Measurements from ENCODE around the gene GRIP1.

GRIP1 gene

DNA sequence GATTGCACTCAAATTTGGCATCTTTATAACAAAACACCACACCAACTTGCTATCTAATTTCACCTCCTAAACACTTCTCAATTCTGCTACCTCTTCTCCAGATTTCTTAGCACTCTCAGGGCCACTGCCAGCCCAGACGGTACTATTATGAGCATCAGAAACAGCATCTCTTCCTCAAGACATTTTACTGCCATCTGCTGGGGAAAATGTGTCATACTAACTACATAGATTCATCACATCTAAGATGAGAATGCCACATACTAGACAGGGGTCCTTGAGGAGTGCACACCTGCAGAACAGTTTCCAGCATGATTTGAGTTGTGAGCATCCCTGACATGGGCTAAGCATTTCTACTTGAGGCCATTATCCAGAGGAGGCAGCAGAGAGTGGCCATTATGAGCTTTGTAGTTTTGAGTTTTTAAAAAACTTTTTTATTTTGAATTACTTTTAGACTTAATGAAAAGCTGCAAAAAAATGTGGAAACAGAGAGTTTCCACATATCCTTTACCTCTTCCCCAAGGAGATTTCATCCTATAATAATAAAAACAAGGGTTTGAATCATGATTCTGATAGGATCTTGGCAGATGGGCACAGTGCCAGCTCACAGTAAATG lies 15.1 kb upstream of the GRIP1 start:
- DNase-seq, result peak; percentile 65

DNA sequence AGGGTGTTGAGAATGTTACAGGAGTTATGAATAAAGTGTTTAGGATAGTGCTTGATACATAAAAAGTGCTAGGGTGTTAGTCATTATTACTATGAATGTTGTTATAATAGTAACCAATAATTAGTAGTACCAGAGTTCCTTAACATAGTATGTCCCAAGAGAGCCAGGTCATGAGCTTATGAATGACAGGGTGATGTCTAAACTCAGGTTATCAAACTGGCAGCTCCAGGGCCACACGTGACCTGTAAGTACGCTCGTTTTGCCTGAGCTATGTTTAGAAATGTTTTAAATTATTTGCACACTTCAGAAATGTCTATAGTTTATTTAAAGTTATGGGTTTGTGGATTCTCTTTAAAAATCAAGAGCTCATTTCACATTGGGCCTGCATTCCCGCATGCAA lies 14.1 kb upstream of the GRIP1 start:
- DNase-seq, result no peak

DNA sequence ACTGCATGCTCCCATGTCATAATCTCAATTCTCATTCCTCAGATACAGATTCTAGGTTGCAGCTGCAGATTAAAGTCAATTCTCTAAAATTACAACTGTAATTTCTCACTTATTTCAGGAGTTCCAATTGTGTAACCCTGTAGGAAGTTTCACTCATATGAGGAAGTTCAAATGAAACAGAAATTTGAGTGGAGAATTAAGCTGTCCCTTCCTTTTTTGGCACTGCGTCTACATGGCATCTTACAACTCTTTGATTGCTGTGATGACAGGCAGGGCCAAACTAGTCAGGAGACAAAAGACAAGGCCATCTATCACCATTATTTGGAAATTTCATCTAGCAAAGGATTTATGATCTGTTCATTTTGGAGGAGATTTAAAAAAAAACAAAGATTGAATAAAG lies 13.3 kb upstream of the GRIP1 start:
- DNase-seq, result peak; percentile 84

DNA sequence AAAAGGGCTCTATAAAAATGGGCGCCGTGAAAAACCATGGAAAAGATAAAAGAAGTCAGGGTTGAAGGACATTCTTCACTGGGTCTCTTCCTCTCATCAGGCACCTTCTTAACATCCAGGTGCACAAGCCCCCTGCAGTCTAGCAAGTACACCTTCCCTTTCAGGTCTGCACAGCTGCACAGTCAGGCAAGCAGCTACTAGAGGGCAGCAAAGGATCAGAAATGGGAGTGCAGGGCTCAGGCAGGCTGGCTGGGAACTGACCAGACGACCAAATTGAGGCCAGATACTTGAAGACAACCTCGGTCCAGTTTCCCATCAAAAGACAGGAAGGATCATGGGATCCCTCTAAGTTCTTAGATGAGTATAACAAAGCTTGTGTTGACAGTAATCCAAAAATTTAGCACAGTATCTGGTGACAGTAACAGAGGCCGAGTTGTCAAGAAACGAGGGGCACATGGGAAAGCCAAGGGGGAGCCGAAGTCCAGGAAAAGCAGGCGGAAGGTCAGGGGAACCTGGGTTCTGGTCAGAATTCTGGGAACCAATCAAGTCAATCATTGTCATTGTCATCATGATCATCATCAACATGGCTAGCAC lies 10.1 kb upstream of the GRIP1 start:
- DNase-seq, result no peak

DNA sequence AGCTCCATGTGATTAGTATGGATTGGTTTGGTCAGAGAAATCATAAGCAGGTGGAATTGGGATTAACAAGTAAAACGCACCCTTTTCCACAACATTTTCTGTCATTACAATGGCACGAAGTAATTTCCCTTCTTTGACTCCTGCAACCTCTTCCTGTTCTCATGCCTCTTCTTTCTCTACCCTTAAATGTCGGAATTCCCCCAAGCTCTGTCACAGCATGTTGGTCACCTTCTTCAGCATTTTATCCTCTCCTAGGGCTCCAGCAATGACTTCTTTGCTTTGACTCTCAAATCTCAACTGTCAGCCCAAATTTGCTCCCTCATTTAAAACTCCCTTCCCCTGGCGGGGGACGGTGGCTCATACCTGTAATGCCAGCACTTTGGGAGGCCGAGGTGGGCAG lies 5.3 kb upstream of the GRIP1 start:
- DNase-seq, result no peak

DNA sequence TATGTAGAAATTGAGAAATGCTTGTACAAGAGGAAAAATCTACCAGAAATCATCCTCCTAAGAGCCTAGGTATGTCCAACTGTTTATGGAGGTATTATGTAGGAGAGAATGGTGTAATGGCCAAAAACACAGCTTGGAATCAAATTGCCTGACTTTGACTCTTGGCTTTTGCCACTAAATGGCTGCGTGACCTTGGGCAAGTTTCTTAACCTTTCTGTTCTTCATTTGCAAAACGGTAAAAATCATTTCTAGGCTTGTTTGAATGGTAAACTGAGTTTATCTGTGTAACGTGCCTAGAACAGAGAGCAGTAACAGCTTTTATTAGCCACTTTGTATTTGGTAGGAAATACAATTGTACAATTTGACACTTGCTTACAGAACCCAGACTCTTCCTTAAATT lies 4.9 kb upstream of the GRIP1 start:
- no peak for DNase-seq

DNA sequence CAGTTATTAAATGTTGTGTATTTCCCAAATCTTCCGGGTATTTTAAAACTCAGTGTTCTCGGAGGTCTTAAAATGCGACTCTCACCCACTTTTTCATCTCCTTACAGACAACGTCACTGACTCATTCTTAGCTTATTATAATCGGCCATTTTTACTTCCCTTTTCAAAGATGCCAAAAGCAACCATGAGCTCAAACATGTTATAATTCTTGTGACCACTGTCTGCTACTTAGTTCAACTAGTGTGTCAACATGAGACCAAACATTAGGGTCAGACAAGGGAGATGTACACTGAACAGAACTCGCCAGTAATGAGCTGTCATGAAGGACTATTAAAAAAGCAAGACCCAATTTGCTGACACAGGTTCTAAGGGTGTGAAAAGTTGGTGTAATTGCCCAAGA lies 4.2 kb upstream of the GRIP1 start:
- peak; percentile 53 for DNase-seq

DNA sequence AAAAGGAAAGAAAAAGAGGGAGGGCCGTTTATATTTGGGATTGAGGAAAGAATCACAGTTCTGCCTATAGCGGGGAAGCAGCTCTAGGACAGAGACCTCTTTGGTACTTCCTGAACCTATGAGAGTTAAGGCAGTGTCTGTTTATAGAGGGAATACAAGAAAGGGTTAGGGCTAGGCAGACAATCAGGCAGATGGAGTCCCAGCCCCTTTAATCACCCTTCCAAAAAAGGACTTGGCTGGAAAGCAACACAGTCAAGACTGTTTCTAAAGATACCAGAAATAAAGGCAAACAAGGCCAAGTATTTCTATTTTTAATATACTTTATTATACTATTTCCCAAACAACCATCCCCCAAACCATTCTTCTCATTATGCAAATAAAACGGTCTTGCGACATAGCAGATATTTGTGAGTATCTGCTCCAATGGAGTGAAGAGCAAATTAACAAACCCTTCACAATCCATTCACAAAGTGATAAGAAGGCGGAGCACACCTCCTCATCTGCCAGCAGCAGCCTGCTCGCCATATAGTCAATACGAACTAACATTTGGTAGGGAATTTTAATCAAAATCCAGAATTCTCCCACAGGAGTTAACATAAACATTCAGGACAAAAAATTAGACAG lies 697 bp upstream of the GRIP1 start:
- DNase-seq, result no peak

DNA sequence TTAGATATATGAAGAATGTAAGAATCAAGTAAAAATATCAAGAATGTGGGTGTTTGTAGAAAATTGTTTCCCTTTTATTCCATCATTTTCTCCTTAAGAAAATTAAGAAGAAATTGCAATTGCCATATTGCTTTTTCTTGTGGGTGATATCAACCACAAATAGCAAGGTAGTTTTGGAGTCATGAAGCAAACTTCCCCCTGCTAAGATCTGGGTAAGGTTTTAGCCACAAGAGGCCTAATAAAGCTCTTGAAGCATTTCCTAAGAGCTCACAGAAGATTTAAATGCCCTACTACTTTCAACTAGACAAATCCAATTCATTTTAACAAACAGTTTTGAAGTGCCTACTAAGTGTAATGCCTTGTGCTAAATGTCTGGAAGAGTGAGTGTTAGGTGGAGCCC lies 2.6 kb downstream of the GRIP1 start:
- DNase-seq, result no peak

DNA sequence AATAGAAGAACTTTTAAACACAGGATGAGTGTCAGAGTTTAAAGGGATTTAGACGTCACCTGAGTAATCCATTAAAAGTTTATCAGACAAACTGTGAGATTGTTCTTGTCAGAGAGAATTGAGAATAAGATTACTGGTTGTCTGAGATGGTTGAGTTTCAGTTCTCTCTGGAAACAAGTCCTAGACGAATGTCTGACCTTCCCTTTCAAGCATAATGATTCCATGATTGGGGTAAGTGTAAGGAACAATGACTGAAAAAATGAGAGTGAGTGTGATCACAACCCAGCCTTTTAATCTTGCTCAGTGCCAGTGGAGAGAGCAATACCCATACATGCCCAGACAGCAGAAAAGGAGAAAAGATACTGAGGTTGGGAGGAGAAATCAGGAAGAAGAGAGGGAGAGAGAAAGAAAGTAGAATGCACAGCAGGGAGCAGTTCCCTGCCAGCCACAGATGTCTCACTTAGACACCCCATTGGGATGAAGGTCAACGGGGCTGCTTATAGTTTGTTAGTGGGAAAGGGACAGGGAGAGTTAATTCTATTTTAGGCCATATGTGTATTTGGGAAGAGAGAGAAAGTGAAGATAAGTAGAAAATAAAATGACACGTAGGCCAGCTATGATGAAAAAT lies 4.3 kb downstream of the GRIP1 start:
- DNase-seq, result peak; percentile 5

DNA sequence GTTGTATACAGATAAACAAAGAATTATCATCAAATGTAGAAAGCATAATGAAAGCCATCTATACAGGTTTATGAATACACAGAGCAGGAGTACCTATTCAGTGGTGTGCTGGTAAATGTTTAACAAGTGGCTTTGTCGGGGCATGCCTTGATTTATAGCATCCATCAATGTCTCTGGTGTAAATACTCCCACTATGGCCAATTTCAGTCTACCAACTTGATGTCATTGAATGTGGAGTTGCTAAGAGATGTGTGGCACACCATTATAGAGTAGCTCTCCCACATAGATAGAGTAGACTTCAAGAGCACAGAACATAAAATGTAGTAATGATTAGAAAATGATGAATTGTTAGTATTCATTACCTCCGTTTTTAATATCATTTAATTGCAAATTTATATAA lies 9.3 kb downstream of the GRIP1 start:
- DNase-seq, result no peak

DNA sequence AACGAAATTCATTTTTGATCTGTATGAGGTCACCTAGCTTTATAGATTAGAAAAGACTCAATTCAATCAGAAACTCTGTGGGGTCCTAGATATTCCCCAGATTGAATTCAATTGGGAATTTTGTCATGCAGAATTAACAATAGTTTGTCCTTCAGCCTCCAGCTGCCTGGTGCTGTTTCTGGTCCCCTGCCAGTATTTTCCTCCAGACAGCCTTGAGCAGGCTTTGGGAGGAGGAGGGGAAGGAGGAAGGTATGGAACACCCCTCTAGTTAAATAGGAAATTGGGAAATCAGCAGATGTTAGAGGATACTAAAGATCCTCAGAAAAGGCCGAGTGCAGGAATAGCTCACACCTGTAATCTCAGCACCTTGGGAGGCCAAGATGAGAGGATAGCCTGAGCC lies 10.6 kb downstream of the GRIP1 start:
- no peak for DNase-seq

DNA sequence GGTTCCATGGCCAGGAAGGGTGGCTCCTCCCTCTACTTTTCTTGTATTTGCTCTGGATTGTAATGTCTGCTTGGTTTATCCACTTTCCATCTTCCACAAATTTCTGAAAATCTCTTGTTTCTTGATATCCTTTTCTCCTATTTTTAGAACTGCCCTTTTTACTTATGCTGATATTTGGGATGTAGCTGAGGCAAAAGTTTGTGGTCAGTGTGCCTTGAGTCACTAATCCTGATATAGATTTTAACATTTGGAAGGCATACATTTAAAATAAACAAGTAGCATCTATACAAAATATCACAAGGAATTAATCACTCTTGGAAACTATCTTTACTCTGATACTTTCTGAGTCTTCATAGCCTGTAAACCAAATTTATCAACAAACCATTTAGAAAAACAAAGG lies 11.0 kb downstream of the GRIP1 start:
- no peak for DNase-seq

DNA sequence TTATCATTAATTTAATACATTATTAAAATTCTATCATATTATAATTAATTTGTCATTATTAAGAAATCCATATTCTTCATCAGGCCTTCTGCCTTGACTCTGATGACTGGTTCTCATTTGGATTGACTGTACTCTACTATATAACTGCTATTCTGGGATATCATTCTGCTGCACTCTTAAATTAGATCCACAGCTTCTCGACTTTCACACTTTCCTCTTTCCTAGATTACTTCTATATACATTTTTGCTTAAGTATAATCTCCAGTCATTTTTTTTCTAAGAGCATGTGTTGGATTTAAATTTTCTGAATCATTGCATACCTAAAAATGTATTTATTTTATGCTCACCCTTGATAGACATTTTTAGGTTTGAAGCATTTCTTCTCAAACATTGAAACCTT lies 12.4 kb downstream of the GRIP1 start:
- no peak for DNase-seq

DNA sequence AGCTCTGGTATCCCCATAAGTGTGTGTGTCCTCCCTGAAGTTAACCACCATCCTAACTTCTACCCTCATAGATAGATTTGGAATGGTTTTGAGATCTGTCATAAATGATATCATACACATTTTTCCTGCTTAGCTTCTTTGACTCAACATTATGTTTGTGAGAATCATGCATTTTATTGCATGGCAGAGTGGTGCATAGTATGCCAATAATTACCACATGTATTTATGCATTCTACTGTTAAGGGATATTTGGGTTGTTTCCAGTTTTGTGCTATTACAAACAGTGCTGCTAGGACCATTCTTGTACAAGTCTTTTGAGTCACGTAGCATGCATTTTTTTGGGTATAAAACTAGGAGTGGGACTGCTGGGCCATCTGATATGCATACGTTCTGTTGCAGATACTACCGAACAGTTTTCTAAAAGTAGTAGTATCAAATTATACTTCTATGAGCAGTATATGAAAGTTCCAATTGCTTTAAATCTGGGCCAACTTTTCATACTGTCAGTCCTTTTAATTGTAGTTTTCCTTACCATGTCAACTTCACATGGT lies 13.4 kb downstream of the GRIP1 start:
- DNase-seq, result no peak

DNA sequence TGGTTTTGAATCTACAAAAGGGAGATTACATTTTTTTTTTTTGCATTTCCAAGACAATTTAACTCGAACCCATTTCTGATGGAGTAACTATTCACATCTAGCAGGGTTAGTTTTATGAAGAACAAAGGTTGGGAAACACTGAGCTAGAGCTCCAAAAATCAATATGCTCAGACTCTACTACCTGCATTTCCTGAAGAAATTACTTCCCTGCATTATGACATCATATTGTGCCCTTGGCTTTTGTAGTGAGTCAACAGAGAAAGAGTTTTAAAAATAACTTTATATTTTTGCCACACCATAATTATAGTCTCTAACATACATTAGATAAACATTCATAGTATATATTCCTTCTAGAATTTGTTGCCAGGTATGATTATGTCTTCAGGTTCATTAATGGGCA lies 14.8 kb downstream of the GRIP1 start:
- DNase-seq, result no peak

DNA sequence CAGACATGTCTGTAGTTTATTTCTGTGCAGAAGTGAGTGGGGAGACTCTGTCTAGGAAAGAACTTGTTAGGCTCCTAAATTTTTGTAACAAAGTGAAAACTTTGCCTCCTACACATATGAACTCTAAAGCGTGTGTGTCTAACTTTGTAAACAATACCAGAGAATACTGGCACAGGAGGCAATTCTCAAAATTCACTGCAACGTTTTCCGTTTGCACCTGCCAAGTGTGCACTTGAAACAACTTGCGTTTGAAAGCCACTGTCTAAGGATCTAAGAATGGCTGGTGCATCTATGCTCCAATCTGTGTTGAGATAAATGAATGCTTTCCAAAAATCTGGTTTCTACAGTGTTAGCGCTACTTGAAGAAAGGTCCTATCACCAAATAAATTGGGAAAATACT lies 15.3 kb downstream of the GRIP1 start:
- DNase-seq, result no peak

DNA sequence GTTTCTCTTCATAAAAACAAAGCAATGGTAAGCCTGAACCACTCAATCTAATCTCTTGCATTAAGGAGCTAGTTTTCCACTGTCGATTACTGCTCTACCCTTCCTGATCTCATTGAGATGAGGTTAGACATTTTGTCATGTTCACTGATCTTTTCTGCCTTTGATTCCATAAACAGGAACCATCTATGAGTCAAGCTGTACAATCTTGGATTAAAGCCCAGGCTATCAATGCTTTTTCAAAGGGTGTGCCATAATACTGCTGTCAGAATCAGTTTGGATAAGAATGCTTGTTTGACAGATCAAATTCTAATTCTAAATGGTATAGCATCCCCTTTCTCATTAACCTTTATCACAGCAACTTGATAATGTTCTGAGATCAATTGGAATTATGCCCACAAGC lies 16.1 kb downstream of the GRIP1 start:
- no peak for DNase-seq

DNA sequence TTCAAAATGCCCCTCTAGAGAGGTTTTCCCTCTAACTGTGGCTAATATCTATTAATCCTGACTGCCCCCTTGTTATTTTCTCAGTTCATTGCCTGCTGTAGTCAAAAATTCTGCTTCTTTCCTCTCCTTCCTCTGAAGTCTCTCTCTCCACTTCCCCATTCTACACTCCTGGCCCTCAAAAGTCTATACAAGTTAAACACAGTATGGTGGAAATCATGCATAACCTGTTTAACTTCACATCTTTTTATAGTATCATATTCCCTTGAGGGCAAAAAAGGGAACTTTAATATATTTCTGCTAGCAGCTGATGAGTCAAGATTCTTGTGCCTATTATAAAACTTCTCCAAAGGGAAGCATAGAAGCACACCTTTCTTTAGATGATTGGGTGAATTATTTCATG lies 16.7 kb downstream of the GRIP1 start:
- DNase-seq, result no peak

DNA sequence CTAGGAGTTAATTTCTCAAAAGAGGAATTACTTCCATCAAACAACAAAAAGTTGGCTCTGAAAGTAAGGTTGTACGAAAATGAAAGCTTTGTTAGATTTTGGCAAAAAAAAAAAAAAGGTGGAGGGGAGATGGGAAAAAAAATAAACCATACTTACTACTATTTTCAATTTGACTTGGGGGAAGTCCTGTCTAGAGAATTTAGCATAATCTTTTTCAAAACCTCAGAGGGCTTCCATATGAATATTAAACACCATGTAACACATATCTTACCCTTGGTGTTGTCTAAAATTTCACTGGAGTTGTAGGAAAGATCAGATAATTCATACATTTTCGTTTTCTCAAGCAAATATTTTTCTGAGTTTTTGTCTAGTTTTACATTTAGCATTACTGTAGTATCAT lies 17.5 kb downstream of the GRIP1 start:
- no peak for DNase-seq

DNA sequence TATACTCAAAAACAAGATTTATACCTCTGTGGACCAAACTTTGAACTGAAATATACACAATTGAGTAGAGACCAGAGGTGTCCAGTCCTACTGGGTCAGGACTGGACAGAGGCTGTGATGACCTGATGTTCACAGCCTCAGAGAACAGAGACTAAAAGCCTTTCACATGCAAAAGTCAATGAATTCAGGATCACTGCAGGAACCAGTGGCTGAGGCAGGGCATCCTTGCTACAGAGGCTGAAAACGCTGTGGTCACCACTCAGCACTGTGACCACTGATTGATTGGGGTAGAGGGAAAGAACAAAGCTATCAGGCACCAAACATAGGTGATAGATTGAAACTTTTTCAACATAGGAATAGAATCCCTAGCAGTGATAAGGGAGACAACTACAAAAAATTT lies 25.1 kb downstream of the GRIP1 start:
- DNase-seq, result no peak

DNA sequence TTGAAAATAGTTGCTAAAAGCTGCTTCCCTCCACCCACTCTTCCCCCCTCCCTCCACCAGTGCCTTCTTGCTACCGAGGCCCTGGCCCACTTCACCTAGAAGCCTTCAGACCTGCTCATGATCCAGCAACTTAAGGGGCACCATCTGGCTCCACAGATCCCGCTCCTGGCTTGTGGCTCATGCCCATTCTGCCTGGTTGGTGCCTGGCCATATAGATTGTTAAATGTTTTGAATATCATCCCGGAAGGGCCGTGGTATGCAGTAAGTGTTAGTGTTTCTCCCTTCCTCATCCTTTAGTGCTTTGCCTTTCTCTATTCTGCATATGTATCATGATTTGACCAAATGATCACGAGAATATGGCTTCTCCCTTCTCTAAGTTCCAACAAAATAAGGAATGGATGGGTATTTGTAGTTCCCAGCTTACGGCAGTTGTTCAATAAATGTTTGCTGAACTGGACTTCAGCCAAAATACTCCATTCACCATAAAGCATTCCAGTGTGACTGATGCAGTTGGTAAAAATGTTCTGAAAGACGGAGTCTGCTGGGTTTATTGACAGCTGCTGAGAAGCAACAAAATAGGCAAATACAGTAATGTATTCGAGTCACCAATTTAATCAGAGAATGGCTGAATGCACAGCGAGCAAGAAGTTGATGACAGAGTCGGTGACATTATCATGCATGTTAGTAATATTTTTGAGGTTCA lies 30.7 kb downstream of the GRIP1 start:
- DNase-seq, result no peak

DNA sequence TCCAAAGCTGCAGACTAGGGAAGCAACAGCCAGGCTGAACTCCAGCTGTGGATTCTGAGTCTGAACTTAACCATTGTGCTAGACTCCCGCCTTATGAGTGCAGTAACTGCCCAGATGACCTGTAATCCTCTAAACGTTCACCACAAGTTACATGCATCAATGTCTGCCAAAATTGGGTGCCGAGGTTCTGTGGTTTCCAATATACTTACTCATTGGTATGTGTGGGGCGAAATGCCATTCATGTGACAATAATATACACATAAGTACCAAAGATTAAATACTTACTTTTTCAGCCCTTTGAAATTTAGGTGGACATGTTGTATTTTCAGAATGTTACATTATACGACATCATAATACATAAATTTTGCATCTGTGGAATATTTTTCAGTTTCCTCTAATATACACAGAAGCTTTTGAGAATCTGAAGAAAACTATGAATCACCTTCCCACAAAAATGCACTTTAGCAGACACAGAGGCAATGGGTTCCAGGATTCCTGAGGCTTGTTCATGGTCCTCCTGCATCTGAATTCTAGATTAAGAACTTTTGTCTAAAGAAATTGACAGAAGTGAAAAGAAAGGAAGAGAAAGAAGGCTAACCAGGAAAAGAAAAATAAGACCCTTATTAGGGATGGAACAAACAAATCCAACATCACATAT lies 31.7 kb downstream of the GRIP1 start:
- DNase-seq, result no peak

Data from MV-4-11 (cell line).